ENCODE results near the gene SPOCK2. TPM values are rescaled to one million over a fixed set of nuclear protein-coding genes. Genes with fewer than 3 reads are reported as not detected.

Gene SPOCK2
- total RNA-seq, 2 experiments from 2014 or later: 0.76 to 7.5 TPM

DNA sequence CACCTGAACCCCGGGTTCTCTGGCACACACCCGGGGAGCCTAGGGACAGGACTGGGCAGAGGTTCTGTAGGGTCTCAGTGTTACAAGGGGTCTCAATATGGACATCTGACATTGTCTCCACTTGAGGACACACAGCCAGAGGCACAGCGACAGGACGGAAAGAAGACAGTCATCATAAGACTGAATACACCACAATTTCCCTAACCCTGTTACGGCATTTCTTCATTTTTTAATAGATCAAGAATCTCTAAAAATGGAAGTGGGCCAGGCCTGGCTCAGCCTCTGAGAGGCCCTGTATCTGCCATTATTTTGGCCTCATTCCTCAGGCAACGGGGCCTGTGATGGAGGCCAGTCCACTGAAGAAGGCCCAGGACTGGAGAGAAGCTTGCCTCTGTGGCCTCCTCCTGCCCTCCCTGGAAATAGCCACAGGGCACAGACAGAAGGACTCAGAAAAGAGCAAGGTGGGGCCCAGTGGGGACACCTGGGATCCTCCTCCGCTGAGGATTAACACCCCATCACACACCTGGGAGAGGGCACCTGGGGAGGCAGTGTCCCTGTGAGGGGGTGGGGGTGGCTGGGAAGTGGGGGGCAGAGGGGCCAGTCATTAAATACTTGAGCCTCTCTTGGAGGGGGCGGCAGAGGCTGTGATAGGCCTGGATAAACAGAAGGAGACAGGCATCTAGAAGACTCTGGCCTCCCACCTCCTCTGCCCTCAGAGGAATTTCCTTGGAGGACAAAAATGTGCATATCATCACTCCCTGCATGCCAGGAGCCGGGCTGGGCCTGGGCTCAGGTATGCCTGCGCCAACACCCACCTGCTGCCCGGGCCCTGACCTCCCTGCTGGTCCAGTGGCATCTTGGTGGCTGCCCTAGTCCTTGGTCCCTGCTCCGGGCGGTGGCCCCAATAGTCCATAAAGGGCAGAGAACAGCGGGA is 8.0 kb downstream of the SPOCK2 start:
- Histone ChIP-seq H3K79me2 (ENCODE audit: insufficient read depth, low read depth, low read length) (no peaks in the 10 kb centered on the region), H3K27ac (ENCODE audit: low read depth, low read length, poor library complexity, severe bottlenecking) (no peak overlapping the region), H3K4me1 (ENCODE audit: insufficient read depth, low read length, poor library complexity, severe bottlenecking) (peaks cover 49% of the 10 kb centered on the region), H3K4me3 (ENCODE audit: low read depth, low read length, poor library complexity, severe bottlenecking) (no peak overlapping the region), H4K20me1 (ENCODE audit: insufficient read depth, low read length) (no peaks in the 10 kb centered on the region), H3K9me2 (ENCODE audit: insufficient read depth, low read length) (no peaks in the 10 kb centered on the region), H3K36me3 (ENCODE audit: insufficient read depth, low read length) (no peaks in the 10 kb centered on the region), H2AFZ (ENCODE audit: low read length) (peak overlapping the region; percentile 27; the same call in 1 of the 2 replicates), H3K4me2 (ENCODE audit: low read length) (peak overlapping the region; percentile 45), H3K9me3 (ENCODE audit: low read length) (no peaks in the 10 kb centered on the region)
- no peak for DNase-seq (ENCODE audit: low spot score)
- intact Hi-C loops (cut with micrococcal nuclease; ENCODE audit: unreplicated experiment): no loop called here
- TF ChIP-seq EZH2phosphoT487 (IDR thresholded peaks at IDR 0.05; ENCODE audit: borderline replicate concordance, low read depth, low read length) (no peak), CTCF (conservative IDR thresholded peaks at IDR 0.05; ENCODE audit: low read length) (no peak)
- no TSS peak for BruUV-seq (replicated peaks)
- ChIA-PET POLR2A (interaction anchor here (0.6 to 1.1 kb wide), 2 partner anchors 14 to 20 kb away, joined by 3 read pairs; no protein-coding TSS in a partner anchor), CTCF (ENCODE audit: unreplicated experiment) (interaction anchor here (1.0 kb wide), 2 partner anchors 19 to 74 kb away, joined by 3 read pairs; no protein-coding TSS in a partner anchor)

DNA sequence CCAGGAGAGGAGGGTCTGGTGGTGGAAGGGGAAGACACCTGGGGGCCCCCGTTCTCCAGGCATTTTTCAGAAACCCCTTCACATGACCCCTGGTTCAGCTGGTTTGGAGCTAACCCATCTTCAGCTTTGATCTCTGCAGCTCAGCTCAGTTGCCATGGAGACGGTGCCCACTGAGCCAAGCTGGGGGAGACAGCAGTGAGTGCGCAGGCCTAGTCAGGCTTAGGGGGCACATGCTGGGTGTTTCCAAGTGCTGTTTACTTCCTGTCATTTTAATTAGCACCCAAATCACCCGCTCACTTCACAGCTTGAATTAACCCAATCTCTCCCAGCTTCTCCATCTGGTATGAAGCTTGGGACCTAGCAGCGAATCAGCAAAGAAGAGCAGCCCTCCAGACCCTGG is 9.0 kb downstream of the SPOCK2 start:
- Histone ChIP-seq H3K4me2 (ENCODE audit: low read length) (peak overlapping the region; percentile 45), H3K79me2 (ENCODE audit: insufficient read depth, low read depth, low read length) (no peaks in the 10 kb centered on the region), H3K4me1 (ENCODE audit: insufficient read depth, low read length, poor library complexity, severe bottlenecking) (peaks cover 53% of the 10 kb centered on the region), H4K20me1 (ENCODE audit: insufficient read depth, low read length) (no peaks in the 10 kb centered on the region), H3K4me3 (ENCODE audit: low read depth, low read length, poor library complexity, severe bottlenecking) (no peak overlapping the region), H2AFZ (ENCODE audit: low read length) (peak overlapping the region; percentile 27; the same call in 1 of the 2 replicates), H3K9me3 (ENCODE audit: low read length) (no peaks in the 10 kb centered on the region), H3K36me3 (ENCODE audit: insufficient read depth, low read length) (no peaks in the 10 kb centered on the region), H3K9me2 (ENCODE audit: insufficient read depth, low read length) (no peaks in the 10 kb centered on the region), H3K27ac (ENCODE audit: low read depth, low read length, poor library complexity, severe bottlenecking) (peak overlapping the region; percentile 1)
- ChIA-PET POLR2A (interaction anchor here (0.5 to 1.4 kb wide), 6 partner anchors 15 to 1547 kb away, joined by 3 to 5 read pairs (median 4); no protein-coding TSS in a partner anchor), CTCF (ENCODE audit: unreplicated experiment) (interaction anchor here (0.6 to 1.0 kb wide), 4 partner anchors 10 to 169 kb away, joined by 3 read pairs; no protein-coding TSS in a partner anchor)
- DNase-seq (ENCODE audit: low spot score): peak; percentile 79
- intact Hi-C loops (cut with micrococcal nuclease; ENCODE audit: unreplicated experiment): no loop called here
- BruUV-seq (replicated peaks): no TSS peak
- TF ChIP-seq EZH2phosphoT487 (IDR thresholded peaks at IDR 0.05; ENCODE audit: borderline replicate concordance, low read depth, low read length): no peak
- no peak for TF ChIP-seq CTCF (conservative IDR thresholded peaks at IDR 0.05; ENCODE audit: low read length)

All from OCI-LY7 (cell line).